Hindlimb muscle (tissue), 1 donor: ENCODE results near the gene NF1. TPM values are rescaled to one million over a fixed set of nuclear protein-coding genes. Genes with fewer than 3 reads are reported as not detected.
"Not testable (repeated sequence)": the region's sequence is repeated elsewhere in the genome, so short reads cannot be mapped to it uniquely, and the experiment has no call there.

Experiments used
- DNase-seq: peaks from one replicate; pipeline ENCODE4 v3.0.0-alpha.2; 2013
- polyA plus RNA-seq: library from polyadenylated mRNA; unstranded; fragments of 120-200 nt; gene quantifications from one replicate; pipeline ENCODE4 v1.2.1, GENCODE V29; 2013; ENCODE audit not compliant: insufficient read length

The NF1 gene
- polyA plus RNA-seq, 1 donor = 23.0 TPM

GRCh38 chr17:31308372-31309334 is 213.9 kb downstream of the NF1 start:
- DNase-seq = no peak

GRCh38 chr17:31309556-31309955 is 214.8 kb downstream of the NF1 start:
- DNase-seq = peak; percentile 14

- DNase-seq = no peak
Observed at GRCh38 chr17:31310260-31310659, 215.5 kb downstream of the NF1 start.

GRCh38 chr17:31310886-31311285 is 216.1 kb downstream of the NF1 start:
- DNase-seq = no peak

- no peak for DNase-seq
Observed at GRCh38 chr17:31311526-31311925, 216.7 kb downstream of the NF1 start.

GRCh38 chr17:31312223-31312622 is 217.4 kb downstream of the NF1 start:
- DNase-seq = not testable (repeated sequence)

- no peak for DNase-seq
Observed at GRCh38 chr17:31313982-31314781, 219.4 kb downstream of the NF1 start, which contains the start of gene EVI2B. Gene EVI2B, minus strand, starts transcription at chr17:31314054. Its CDS starts 8,445 bp downstream, at chr17:31305609.

- no peak for DNase-seq
Observed at GRCh38 chr17:31314782-31315100, 220.0 kb downstream of the NF1 start.

- DNase-seq = peak; percentile 12
Observed at GRCh38 chr17:31318298-31318801, 223.6 kb downstream of the NF1 start.

GRCh38 chr17:31318851-31319661 is 224.3 kb downstream of the NF1 start:
- no peak for DNase-seq

- no peak for DNase-seq
Observed at GRCh38 chr17:31320241-31320640, 225.5 kb downstream of the NF1 start.

- DNase-seq = no peak
Observed at GRCh38 chr17:31320791-31321190, 226.0 kb downstream of the NF1 start.

GRCh38 chr17:31321481-31321880 is 226.7 kb downstream of the NF1 start, which contains the start of gene EVI2A:
Gene EVI2A, minus strand, starts transcription at chr17:31321622. Its CDS starts 2,609 bp downstream, at chr17:31319013.
- peak; percentile 25 for DNase-seq

- DNase-seq = no peak
Observed at GRCh38 chr17:31321966-31322365, 227.2 kb downstream of the NF1 start.

GRCh38 chr17:31323551-31323950 is 228.8 kb downstream of the NF1 start:
- DNase-seq = no peak

- DNase-seq = no peak
Observed at GRCh38 chr17:31327534-31328159, 232.9 kb downstream of the NF1 start.

GRCh38 chr17:31328160-31328535 is 233.4 kb downstream of the NF1 start:
- DNase-seq = no peak

- no peak for DNase-seq
Observed at GRCh38 chr17:31329221-31329620, 234.4 kb downstream of the NF1 start.

GRCh38 chr17:31339906-31340661 is 245.3 kb downstream of the NF1 start:
- no peak for DNase-seq

GRCh38 chr17:31345191-31345747 is 250.5 kb downstream of the NF1 start:
- DNase-seq = not testable (repeated sequence)

- no peak for DNase-seq
Observed at GRCh38 chr17:31349454-31349853, 254.7 kb downstream of the NF1 start.
